NCI-H2081 (cell line): ENCODE data around the gene KCNG3.
A peak's percentile ranks its signal among the peaks of the same experiment; 100 is the strongest.

ENCODE experiments used
- DNase-seq, 2 experiments: peaks; one replicate each; lab custom pipeline; 2025; lab: John Stamatoyannopoulos, UW

The KCNG3 gene, protein sequence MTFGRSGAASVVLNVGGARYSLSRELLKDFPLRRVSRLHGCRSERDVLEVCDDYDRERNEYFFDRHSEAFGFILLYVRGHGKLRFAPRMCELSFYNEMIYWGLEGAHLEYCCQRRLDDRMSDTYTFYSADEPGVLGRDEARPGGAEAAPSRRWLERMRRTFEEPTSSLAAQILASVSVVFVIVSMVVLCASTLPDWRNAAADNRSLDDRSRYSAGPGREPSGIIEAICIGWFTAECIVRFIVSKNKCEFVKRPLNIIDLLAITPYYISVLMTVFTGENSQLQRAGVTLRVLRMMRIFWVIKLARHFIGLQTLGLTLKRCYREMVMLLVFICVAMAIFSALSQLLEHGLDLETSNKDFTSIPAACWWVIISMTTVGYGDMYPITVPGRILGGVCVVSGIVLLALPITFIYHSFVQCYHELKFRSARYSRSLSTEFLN

DNA sequence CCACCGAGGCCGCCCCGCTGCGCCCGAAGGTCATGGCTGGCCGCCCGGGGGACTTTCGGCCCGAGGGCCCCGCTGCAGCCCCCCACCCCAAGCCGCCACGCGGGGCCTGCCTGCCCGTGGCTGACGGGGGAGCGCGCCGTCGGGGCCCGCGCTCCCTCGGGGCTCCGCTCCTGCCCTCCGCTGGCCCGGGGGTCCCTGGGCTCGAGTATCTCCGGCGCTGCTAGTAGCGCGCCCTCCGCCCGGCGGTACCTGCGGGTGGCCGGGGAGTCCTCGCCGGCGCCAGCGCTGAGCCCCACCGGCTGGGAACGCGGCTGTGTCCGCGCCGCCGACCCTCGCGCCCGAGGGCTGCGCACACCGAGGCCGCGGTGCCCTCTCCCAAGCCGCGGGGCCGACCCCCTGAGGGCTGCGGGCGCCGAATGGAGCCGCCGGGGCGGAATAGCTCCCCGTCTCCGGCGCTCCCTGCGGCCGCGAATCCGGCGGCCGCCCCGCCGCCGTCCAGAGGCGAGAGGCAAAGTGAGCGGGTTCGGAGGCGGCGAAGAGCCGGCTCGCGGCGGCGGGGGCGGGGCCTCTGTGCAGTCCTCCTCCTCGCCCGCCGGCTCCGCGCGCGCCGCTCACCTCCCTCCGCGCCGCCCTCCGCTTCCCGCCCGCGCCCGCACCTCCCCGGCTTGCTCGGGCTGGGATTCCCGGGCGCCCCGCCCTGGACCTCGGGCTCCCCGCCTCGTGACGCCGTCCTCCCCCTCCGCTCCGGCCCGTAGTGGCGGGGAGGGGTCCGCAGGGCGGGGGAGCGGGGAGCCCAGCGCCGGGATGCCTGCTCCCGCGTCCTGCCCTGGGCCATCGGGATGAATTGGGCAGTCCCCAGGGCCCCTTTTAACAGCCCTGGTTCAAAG, at the start of gene KCNG3:
KCNG3 (minus strand) TSS at position 515 of the 887 bp plus-strand sequence; CDS start at position 34, 481 bp downstream.
- DNase-seq: peak; percentile 85 to 88

DNA sequence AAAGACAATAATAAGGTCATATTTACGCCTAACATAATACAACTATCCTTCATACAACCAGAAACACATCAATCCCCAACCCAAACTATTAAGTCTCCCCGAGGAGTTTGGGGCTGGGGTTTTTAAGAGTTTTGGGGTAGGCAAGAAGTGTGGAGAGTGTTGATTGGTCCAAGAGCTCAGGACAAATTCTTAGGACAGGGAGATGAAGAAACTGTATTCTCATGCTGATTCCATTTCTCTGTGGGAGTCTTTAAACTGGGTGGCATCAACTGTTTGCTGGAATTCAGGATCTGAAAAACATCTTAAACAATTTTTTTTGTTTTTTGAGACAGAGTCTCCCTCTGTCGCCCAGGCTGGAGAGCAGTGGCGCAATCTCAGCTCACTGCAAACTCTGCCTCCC, 49.1 kb upstream of the KCNG3 start:
- no peak for DNase-seq

DNA sequence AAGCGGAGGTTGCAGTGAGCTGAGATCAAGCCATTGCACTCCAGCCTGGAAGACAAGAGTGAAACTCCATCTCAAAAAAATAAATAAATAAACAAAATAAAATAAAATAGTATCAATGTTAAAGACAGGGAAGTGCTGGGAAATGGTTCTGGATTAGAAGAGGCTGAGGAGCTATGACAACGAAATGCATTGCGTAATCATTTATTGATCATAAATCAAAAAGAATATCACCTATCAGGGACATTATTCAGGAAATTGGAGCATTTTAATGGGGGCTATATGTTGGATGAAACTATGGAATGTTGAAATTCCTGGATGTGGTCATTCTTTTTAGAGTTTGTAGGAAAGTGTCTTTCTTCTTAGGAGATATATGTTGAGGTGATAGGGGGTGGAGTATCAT, 43.7 kb upstream of the KCNG3 start:
- no peak for DNase-seq

DNA sequence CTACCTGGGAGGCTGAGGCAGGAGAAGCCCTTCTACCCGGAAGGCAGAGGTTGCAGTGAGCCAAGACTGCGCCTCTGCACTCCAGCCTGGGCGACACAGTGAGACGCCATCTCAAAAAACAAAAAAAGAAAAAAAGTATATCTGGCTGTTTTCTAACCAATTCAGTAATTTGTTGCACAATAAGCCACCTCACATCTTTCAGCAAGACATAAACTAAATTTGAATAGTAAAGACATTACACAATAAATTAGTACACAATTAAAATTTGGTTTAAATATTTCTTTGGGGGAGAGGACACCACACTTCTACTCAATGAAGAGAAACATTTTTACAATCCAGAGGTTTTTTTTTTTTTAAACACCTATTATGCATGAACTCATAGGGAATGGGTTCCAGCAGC, 38.6 kb upstream of the KCNG3 start:
- no peak for DNase-seq

DNA sequence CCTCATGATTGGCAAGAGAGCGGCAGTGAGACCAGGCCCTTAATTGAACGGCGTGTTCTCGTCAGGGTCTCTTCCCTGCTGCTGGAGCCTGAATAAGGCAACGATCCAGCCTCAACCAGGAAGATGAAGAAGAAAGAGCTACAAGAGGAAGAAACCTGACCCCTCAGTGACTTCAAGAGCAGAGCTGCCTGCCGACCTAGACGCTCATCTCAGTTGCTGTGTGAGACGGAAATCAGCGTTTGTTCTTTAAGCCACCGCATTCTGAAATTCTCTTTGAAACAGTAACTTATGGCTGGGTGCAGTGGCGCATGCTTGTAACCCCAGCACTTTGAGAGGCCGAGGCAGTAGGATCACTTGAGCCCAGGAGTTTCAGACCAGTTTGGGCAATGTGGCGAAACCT, 29.6 kb upstream of the KCNG3 start:
- DNase-seq: no peak

DNA sequence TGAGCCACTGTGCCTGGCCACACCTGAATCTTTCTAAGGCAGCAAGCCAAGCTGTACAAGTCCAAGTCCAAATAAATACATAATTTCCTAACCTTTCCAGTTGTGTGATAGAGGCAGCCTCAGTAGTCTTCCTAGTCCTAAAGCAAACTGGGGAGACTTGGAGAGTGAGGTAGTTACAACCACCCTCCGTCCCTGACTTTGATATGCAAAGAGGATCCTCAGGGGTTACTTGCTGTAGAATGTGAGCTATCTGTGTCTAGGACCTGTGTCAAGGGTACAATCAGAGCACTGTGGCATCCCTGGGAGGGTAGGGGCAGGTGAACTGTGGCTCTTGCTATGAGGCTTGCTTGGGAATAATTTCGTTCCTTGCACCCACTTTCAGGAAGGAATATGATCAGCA, 28.3 kb upstream of the KCNG3 start:
- no peak for DNase-seq

DNA sequence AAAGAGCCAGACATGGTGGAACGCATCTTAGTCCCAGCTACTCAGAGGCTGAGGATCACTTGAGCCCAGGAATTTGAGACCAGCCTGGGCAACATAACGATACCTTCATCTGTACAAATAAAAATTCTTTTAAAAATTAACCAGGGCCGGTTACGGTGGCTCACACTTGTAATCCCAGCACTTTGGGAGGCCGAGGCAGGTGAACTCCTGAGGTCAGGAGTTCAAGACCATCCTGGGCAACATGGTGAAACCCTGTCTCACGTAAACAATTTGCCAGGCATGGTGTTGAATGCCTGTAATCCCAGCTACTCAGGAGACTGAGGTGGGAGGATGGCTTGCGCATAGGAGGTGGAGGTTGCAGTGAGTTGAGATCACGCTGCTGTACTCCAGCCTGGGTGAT, 25.8 kb upstream of the KCNG3 start:
- no peak for DNase-seq

DNA sequence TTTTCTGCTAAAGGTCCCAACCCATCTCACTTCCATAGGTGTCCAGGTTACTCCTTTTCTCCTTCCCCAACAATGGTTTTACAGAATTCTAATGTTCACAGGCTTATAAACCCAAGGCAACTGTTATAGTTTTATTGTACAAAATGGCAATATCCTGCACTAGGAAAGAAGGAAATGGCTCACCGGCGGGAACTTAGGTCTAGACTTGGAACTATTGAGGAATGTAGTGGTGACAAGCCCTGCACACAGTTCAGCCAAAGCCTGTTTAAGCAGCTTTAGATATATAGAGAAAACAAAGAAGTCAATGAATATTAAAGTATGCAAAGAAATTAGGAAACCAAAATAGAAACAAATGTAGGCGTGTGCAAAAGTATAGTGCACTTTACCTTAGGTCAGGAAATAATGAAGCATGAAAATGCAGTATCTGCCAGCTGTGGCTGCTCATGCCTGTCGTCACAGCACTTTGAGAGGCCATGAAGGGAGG, 22.7 kb upstream of the KCNG3 start:
- no peak for DNase-seq

DNA sequence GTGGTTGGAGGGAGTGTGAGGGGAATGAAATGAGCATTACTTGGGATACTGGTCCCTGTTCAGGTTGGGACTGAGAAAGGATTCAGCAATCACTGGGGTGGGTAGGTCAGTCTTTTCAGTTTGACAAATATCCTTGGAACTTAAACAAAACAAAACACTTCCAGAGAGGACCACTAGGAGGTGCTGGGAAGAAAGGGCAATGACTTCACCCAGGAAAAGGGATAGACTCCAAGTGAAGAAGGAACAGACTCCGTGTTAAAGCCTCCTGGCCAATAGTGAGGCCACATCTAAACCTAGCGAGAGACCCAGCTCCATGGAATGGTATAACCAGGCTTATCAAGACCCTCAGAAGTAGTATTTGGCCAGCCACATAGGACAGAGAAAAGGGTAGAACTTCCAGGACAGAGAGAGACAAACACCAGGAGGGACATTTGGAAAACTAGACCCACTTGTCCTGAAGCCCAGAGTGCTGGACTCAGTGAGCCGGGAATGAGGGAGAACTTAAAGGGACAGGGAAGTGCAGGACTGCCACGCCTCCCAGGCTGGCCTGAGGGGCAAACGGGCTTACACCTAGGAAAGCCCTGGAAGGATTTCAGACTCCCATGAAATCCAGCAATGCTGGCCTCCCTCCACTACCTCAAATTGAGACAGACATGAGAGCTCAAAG, 19.6 kb upstream of the KCNG3 start:
- DNase-seq: peak; percentile 25 to 31

DNA sequence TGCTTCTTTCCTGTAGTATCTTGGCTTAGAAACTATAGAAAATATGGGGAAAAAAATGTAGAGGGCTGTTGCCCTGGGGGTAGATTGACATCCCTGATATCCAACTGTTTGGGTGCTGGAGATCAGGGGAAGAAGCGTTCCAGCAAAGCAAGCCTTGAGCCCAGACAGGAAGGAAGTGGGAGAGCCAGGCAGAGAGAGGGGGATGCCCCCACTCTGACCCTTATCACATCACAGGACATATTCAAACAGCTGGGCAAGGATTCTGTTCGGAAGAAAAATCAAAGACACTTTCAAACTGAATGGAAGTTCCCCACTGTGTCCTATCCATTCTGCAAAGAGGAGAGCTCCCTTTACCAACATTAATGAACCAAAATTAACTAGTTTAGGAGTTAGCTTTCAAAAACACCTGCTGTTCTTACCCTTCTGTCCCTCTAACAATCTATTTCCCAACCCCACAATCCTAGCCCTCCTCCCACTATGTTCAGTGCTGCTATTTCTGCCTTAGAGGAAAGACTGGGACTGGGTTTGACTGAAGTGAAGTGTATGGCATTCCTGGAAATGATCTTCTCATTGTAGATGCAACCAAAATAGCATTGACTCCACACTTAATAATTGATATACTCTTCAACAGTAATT, 16.9 kb upstream of the KCNG3 start:
- DNase-seq: no peak

DNA sequence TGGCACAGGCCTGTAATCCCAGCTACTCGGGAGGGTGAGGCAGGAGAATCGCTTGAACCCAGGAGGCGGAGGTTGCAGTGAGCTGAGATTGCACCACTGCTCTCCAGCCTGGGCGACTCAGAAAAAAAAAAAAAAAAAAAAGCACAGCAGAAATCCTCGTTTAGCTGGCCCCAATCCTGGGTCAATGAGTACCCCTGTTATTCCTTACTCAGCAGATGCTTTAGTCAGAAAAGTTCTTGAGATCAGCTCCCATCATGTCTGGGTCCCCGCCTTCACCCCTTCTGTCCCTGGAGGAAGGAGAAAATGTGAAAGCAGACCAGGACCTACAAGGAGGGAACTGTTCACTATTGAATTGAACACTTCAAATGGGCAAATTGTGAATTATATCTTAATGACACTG, 16.4 kb upstream of the KCNG3 start:
- DNase-seq: no peak

DNA sequence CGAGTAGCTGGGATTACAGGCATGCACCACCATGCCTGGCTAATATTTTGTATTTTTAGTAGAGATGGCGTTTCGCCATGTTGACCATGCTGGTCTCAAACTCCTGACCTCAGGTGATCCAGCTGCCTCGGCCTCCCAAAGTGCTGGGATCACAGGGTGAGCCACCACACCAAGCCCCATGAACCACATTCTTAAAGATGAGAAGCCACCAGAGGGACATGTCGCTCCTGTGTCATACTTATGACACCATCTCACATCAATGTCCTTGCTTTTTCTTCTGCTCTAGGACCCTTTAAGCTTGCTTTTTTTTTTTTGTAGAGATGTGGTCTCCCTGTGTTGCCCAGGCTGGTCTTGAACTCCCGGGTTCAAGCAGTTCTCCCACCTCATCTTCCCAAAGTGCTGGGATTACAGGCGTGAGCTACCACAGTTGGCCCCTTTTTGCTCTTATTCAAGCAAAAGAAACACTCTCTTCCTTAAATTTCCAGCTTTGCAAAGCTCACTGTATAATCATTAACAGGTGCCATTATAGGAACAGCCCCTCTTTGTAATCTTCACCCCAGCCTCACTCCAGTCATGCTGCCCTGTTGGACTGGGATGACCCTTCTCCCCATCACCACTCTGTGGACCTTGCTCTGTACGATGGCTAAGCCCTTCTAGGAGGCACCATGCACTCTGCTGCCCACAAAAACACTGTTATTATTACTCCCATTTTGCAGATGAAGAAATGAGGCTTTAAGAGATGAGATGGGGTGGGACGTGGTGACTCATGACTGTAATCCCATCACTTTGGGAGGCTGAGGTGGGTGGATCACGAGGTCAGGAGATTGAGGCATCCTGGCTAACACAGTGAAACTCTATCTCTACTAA, 10.8 kb upstream of the KCNG3 start:
- DNase-seq: no peak

DNA sequence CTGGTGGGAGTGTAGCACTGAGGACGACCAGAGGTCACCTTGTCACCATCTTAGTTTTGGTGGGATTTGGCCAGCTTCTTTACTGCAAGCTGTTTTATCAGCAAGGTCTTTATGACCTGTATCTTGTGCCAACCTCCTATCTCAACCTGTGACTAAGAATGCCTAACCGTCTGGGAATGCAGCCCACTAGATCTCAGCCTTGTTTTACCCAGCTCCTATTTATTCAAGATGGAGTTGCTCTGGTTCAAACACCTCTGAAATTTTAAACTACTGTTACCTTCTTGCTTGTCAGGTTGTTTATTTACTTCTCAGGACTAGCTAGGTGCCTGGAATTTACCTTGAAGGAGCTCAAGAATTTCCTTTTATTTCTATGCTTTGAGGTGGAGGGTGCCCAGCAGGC, 9.5 kb upstream of the KCNG3 start:
- DNase-seq: no peak

DNA sequence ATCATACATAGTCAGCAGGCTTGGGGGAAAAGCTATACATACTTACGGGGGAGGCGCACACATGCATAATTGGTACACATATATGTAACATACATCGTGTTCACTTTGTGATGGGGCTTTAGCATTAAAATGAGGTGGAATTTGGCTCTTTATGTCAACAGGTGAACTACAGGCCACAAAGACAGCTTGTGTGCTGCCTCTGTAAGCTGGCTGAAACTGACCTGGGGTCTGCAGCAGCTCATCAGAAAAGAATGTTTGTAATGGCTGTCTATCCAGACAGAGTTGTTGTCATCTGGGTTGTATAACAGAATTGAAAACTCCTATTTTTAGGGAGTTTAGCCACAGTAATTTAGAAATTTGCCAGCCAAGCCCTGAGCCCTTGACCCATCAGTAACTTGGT, 4.7 kb upstream of the KCNG3 start:
- DNase-seq: no peak

DNA sequence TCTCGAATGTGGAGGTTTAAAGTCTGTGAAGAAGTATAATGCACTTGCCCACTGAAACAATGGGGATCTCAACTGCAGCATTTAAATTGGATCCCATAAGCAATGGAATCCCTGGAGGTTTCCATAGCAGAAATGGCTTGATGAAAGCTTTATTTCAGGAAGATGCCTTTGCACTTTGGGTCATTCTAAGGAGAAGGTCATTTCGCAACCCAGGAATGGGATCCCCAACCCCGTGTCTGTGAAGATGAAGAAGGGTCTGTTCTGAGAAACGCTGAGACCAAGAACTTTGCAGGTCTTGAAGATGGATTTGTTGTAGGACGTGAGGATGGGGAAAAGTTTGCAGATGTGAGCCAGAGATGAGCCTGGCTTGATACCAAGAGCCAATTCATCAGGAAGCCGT, 1.8 kb upstream of the KCNG3 start:
- no peak for DNase-seq

DNA sequence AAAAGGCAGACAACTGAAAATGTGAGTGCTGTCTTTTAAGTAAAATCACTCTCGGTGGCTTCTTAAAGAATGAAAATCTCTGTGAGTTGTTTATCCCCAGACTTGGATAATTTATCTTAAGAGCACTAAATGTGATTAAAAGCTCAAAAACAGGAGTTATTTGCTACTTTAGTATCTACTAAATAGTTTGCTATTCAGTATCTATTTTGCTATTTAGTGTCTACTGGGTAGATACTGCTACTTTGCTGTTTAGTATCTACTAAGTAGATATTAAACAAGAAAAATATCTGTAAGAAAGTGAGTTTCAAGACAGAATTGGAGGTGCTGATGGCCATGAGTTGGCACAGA, 1.4 kb upstream of the KCNG3 start:
- DNase-seq: no peak

DNA sequence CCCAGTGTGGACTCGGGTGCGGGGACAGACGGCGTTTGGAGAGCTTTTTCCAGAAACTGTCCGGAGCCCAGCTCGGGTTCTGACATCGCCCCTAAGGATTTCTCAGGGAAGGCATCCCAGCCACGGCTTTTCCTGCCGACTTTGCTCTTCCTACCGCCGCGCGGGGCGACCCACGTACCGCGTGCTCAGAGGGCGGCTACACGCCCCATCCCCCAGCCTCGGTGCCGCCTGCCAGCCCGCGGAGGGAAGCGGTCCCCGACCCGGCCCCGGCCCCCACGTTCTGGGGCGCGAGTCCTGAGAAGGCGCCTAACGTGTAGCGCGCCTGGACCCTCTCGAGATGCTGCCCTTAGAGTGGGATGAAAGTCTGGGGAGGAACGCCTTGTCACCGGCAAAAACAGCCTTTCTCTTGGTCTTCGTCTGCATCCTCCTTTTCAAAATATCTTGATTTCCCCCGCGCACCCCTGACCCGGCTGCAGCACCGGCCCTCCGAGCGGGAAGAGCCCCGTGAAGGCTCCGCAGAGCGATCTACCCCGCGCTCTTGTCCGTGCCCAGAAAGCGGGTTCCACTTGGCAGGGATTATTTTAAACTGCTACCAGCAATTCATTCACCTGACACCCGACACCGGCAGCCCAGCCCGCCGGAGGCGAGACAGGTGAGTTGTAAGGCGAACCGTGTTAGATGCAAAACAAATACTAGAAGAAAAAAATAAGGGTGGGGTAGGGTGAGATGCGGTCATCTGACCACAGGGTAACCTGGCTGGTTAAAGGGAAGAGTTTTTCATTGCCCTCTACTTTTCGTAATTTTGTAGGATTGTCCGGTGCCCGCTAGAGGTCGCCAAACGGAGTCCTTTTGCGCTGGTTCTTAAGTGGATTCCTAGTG, 812 bp upstream of the KCNG3 start:
- peak; percentile 88 to 95 for DNase-seq

DNA sequence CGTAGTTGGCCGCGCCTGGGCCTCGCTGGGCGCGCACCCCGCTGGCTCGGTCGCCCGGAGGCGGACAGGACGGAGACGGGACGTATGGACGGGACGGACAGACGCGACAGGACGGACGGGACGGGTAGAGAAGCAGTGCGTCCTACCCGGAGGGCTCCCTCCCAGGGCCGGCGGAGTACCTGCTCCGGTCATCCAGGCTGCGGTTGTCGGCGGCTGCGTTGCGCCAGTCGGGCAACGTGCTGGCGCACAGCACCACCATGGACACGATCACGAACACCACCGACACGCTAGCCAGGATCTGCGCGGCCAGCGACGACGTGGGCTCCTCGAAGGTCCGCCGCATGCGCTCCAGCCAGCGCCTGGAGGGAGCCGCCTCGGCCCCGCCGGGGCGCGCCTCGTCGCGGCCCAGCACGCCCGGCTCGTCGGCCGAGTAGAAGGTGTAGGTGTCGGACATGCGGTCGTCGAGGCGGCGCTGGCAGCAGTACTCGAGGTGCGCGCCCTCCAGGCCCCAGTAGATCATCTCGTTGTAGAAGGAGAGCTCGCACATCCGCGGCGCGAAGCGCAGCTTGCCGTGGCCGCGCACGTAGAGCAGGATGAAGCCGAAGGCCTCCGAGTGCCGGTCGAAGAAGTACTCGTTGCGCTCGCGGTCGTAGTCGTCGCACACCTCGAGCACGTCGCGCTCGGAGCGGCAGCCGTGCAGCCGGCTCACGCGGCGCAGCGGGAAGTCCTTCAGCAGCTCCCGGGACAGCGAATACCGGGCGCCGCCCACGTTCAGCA, 903 bp downstream of the KCNG3 start:
- DNase-seq: peak; percentile 64 to 75

DNA sequence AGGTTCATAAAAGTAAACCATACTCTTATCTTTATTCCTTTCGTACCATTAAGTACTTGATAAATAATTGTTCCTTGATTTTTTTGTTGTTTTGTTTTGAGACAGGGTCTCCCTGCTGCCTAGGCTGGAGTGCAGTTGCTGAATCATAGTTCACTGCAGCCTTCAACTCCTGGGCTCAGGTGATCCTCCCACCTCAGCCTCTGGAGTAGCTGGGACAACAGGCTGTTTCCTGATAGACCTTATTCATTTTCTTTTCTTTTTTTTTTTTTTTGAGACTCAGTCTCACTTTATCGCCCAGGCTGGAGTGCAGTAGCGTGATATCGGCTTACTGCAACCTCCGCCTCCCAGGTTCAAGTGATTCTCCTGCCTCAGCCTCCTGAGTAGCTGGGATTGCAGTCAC, 5.5 kb downstream of the KCNG3 start:
- no peak for DNase-seq
